ENCODE measurements around the gene MTCL3.

MTCL3 gene

GRCh38 chr6:127554435-127555006 lies 35.4 kb upstream of the MTCL3 start:
- H3K36me3 ChIP-seq (ENCODE audit: insufficient read depth, low read length, poor library complexity, severe bottlenecking), result no peaks in the 10 kb centered on the region
- TF ChIP-seq, protein P1, sequence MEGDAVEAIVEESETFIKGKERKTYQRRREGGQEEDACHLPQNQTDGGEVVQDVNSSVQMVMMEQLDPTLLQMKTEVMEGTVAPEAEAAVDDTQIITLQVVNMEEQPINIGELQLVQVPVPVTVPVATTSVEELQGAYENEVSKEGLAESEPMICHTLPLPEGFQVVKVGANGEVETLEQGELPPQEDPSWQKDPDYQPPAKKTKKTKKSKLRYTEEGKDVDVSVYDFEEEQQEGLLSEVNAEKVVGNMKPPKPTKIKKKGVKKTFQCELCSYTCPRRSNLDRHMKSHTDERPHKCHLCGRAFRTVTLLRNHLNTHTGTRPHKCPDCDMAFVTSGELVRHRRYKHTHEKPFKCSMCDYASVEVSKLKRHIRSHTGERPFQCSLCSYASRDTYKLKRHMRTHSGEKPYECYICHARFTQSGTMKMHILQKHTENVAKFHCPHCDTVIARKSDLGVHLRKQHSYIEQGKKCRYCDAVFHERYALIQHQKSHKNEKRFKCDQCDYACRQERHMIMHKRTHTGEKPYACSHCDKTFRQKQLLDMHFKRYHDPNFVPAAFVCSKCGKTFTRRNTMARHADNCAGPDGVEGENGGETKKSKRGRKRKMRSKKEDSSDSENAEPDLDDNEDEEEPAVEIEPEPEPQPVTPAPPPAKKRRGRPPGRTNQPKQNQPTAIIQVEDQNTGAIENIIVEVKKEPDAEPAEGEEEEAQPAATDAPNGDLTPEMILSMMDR (conservative IDR thresholded peaks at IDR 0.05; ENCODE audit: low read depth, low read length), result peak; percentile 64
- no peak for TF ChIP-seq EZH2 (IDR thresholded peaks at IDR 0.05; ENCODE audit: borderline replicate concordance, low read depth, low read length, poor library complexity, severe bottlenecking)
- H3K27me3 ChIP-seq (replicated peaks; ENCODE audit: insufficient read depth, low read depth, low read length, poor library complexity), result no peaks in the 10 kb centered on the region
- intact Hi-C loops (cut with micrococcal nuclease; ENCODE audit: unreplicated experiment), result loop anchor here (1.0 to 5.0 kb wide), 2 partner anchors 88 to 133 kb away; no protein-coding TSS in a partner anchor
- H3K9me3 ChIP-seq (ENCODE audit: low read depth, low read length, poor library complexity, severe bottlenecking), result no peaks in the 10 kb centered on the region
- BruUV-seq (replicated peaks), result no TSS peak
- H3K27ac ChIP-seq (ENCODE audit: low read depth, low read length, poor library complexity, severe bottlenecking), result no peak overlapping the region
- ChIA-PET CTCF (interaction anchor here (0.6 to 1.2 kb wide), 2 partner anchors 87 to 108 kb away, joined by 5 to 6 read pairs; no protein-coding TSS in a partner anchor), POLR2A (ENCODE audit: low non-redundant PET) (no interaction called here)
- H3K4me3 ChIP-seq (ENCODE audit: low read depth, low read length, poor library complexity, severe bottlenecking), result no peak overlapping the region
- no peaks in the 10 kb centered on the region for H3K4me1 ChIP-seq (ENCODE audit: insufficient read depth, low read length, poor library complexity, severe bottlenecking)
- peak; percentile 61 for DNase-seq (ENCODE audit: low spot score)

DNA sequence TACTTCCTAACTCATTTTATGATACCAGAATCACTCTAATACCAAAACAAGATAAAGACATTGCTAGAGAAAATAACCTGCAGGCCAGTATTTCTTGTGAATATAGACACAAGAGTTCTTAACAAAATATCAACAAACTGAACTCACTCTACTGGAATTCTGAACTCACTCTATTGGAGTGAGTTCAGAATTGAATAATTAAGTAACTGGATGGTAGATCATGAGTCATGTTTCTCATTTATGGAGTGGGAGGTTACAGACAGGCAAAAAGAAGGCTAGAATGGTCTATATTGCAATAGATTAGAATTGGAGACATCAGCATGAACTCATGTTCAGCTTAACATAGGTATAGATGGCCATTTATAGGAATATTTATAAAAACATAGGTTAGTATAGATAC lies 31.3 kb upstream of the MTCL3 start:
- TF ChIP-seq, protein P1 (conservative IDR thresholded peaks at IDR 0.05; ENCODE audit: low read depth, low read length), result no peak
- no peak for TF ChIP-seq EZH2 (IDR thresholded peaks at IDR 0.05; ENCODE audit: borderline replicate concordance, low read depth, low read length, poor library complexity, severe bottlenecking)
- CTCF ChIA-PET, result no interaction called here
- Histone ChIP-seq H3K27me3 (replicated peaks; ENCODE audit: insufficient read depth, low read depth, low read length, poor library complexity) (no peaks in the 10 kb centered on the region), H3K27ac (ENCODE audit: low read depth, low read length, poor library complexity, severe bottlenecking) (no peak overlapping the region), H3K36me3 (ENCODE audit: insufficient read depth, low read length, poor library complexity, severe bottlenecking) (no peaks in the 10 kb centered on the region), H3K9me3 (ENCODE audit: low read depth, low read length, poor library complexity, severe bottlenecking) (no peaks in the 10 kb centered on the region), H3K4me3 (ENCODE audit: low read depth, low read length, poor library complexity, severe bottlenecking) (no peak overlapping the region), H3K4me1 (ENCODE audit: insufficient read depth, low read length, poor library complexity, severe bottlenecking) (no peaks in the 10 kb centered on the region)
- BruUV-seq (replicated peaks), result no TSS peak
- peak; percentile 37 for DNase-seq (ENCODE audit: low spot score)
- POLR2A ChIA-PET (ENCODE audit: low non-redundant PET), result no interaction called here
- intact Hi-C loops (cut with micrococcal nuclease; ENCODE audit: unreplicated experiment), result no loop called here

DNA sequence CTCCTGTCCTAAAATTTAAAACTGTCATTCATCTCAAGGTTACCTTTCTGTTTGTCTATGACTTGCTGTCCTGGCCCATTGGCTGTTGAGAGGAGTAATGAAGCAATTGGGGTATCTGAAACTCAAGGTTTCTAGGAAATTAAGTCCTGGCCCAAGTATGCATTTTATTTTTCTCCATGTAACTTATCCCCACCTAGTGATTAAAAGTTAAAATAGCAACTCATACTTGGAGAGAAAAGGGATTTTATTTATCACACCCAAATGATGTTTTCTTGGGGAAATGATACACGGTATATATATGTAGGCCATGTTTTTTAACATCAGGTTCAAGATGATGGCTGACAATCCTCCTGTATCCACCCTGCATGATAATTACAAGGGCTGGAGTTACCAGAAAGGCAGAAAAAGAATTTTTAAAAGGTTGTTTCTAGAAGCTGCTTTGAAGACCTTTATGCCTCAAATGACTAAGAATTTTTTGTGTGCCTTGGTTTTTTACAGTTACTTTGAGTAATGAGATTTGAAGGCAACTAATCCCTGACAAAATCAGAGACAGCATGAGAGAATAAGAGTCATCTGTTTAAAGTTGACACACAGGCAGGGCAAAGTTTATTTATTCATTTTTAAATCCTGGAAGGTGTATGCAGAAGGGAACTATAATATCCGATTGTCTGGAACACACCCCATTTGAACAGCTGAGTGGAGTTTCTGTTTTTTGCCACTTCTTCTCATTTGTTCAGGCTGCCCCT lies 28.9 kb upstream of the MTCL3 start:
- Histone ChIP-seq H3K27me3 (replicated peaks; ENCODE audit: insufficient read depth, low read depth, low read length, poor library complexity) (no peaks in the 10 kb centered on the region), H3K4me1 (ENCODE audit: insufficient read depth, low read length, poor library complexity, severe bottlenecking) (no peaks in the 10 kb centered on the region), H3K27ac (ENCODE audit: low read depth, low read length, poor library complexity, severe bottlenecking) (no peak overlapping the region), H3K9me3 (ENCODE audit: low read depth, low read length, poor library complexity, severe bottlenecking) (no peaks in the 10 kb centered on the region), H3K4me3 (ENCODE audit: low read depth, low read length, poor library complexity, severe bottlenecking) (no peak overlapping the region), H3K36me3 (ENCODE audit: insufficient read depth, low read length, poor library complexity, severe bottlenecking) (no peaks in the 10 kb centered on the region)
- BruUV-seq (replicated peaks), result no TSS peak
- ChIA-PET POLR2A (ENCODE audit: low non-redundant PET) (no interaction called here), CTCF (no interaction called here)
- intact Hi-C loops (cut with micrococcal nuclease; ENCODE audit: unreplicated experiment), result loop anchor here (10.0 kb wide), 1 partner anchor 353 kb away; no protein-coding TSS in a partner anchor
- no peak for TF ChIP-seq EZH2 (IDR thresholded peaks at IDR 0.05; ENCODE audit: borderline replicate concordance, low read depth, low read length, poor library complexity, severe bottlenecking)
- TF ChIP-seq, protein P1 (conservative IDR thresholded peaks at IDR 0.05; ENCODE audit: low read depth, low read length), result peak; percentile 43
- DNase-seq (ENCODE audit: low spot score), result peak; percentile 40
